ENCODE measurements around the gene RABL2A.
"Not testable (repeated sequence)": the region's sequence is repeated elsewhere in the genome, so short reads cannot be mapped to it uniquely, and the experiment has no call there.

Gene RABL2A

GRCh38 chr2:113621002-113621401 lies 6.1 kb upstream of the RABL2A start:
- DNase-seq: not testable (repeated sequence)

DNA sequence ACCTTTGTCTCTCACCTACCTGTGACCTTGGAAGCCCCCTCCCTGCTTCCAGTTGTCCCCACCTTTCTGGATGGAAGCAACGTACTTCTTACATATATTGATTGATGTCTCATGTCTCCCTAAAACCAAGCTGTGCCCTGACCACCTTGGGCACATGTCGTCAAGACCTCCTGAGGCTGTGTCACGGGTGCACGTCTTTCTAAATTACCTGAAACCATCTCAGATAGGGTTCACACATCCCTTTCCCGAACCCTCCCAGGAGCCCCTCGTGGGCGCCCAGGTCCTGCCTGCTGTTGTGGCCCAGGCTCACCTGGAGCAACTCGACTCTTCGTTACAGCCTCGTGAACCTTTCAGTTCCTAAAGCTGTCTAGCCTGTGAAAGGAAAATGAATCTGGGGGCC lies 1.2 kb upstream of the RABL2A start:
- DNase-seq: not testable (repeated sequence)

GRCh38 chr2:113632849-113633345 lies 5.8 kb downstream of the RABL2A start:
- not testable (repeated sequence) for DNase-seq

DNA sequence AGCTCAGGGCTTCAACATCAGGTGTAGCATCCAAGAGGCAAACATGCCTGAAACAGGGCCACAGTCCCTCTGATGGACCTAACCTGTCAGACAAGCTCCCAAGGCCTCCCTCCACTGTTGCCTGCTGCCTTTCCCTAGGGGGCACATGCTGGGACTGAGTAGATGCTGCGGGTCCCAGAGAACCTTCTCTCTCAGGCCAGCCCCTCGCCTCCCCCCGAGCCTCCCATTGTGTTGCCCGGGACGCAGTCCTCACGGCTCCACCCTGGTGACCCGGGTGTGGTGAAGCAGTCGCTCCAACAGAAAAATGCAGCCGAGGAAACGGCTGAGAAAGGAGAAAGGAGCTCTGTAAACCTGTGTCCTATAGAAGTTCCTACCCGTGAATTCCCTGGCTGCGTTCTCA lies 8.3 kb downstream of the RABL2A start:
- DNase-seq: not testable (repeated sequence)

GRCh38 chr2:113636226-113636625 lies 9.2 kb downstream of the RABL2A start:
- DNase-seq: not testable (repeated sequence)

DNA sequence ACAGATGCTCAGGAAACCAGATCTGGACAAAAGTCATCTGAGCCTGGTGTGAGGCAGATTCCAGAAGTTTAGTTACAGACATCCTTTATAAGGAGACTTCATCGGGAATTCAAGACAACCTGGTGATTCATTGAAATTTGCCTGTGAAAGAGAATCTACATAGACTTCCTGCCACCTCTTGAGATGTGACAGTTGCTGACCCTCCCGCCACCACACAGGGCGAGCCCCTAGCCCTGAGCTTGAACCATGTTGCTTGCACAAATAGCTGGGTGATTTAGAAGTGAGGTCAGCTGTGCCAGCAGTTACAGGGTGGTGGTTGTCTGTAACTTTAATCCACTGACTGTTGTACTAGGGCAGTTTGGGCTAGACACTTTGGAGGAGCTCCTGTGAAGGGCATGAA lies 11.0 kb downstream of the RABL2A start:
- DNase-seq: not testable (repeated sequence)

DNA sequence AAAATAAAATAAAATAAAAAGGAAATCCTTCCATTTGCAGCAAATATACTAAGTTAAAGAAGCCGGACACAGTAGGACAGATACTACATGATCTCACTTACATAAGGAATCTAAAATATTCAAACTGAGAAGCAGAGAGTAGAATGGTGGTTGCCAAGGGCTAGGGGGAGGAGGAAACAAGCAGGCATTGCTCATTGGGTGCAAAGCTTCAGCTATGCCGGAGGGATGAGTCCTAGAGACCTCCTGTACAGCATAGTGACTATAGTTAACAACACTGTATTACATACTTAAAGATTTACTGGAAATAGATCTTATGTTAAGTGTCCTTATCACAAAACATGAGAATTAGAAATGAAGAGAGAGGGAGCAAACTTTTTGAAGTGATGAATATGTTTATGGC lies 19.2 kb downstream of the RABL2A start:
- peak; percentile 25 for DNase-seq

- DNase-seq: not testable (repeated sequence)
Measured at GRCh38 chr2:113650834-113651815, 24.1 kb downstream of the RABL2A start.

GRCh38 chr2:113652599-113652998 lies 25.5 kb downstream of the RABL2A start:
- peak; percentile 6 for DNase-seq

- DNase-seq: not testable (repeated sequence)
Measured at GRCh38 chr2:113656031-113656624, 29.1 kb downstream of the RABL2A start.

- DNase-seq: not testable (repeated sequence)
Measured at GRCh38 chr2:113657735-113658134, 30.7 kb downstream of the RABL2A start.

- DNase-seq: not testable (repeated sequence)
Measured at GRCh38 chr2:113663285-113664060, 36.4 kb downstream of the RABL2A start.

DNA sequence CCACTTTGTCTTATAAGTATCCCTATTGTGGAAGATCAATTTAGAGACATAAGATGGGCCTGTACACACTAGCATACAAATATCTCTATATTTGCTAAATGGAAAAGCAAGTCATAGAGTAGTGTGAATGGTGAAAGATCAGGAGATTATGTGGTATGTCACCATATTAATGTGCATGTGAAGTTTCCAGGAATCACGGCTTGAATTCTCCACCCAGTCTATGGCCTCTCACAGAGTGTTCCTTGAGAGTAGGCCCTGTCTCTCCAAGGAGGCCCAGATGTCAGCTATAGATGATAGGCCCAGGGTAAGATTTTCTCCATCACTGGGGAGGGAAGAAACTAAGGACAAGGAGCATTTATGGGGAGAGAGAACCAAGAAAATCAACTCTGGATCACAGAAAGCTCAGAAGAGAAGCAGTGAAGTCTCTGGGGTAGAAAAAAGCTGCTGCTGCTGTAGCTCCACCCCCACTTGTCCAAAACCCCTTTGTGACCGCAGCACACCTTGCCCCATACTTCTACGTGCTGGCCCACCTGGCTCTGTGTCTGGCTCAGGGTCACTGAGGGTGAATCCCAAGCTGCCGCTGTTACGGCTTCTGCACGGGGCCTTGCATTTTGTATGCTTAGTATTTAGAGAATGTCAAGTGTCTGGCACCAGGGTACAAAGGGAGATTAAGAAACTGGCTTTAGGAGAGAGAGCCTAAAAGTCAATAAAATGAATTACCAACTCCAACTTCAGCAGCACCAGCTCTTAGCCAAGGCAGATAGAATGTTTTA lies 37.9 kb downstream of the RABL2A start:
- DNase-seq: not testable (repeated sequence)

GRCh38 chr2:113669013-113669412 lies 41.9 kb downstream of the RABL2A start:
- DNase-seq: not testable (repeated sequence)

GRCh38 chr2:113672326-113672932 lies 45.4 kb downstream of the RABL2A start:
- no peak for DNase-seq

DNA sequence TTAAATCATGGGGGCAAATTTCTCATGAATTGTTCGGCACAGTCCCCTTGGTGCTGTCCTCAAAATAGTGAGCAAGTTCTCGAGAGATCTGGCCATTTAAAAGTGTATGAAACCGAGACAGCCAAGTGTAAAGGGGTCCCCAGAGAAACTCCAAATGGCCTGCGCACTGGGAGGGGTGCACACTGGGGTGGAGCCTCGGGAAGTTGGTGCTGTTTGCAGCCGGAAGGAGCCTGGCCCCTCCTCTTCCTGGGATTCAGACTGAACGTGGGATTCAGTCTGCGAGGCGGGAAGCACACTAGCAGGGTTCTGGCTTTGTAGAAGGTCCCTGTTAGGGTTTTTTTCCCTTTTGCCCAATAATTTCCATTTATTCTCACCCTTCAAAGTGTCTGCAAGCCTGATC lies 48.8 kb downstream of the RABL2A start:
- no peak for DNase-seq

GRCh38 chr2:113676623-113677266 lies 49.7 kb downstream of the RABL2A start:
- no peak for DNase-seq

- DNase-seq: no peak
Measured at GRCh38 chr2:113677330-113677729, 50.3 kb downstream of the RABL2A start.

GRCh38 chr2:113679457-113679856 lies 52.4 kb downstream of the RABL2A start:
- no peak for DNase-seq

DNA sequence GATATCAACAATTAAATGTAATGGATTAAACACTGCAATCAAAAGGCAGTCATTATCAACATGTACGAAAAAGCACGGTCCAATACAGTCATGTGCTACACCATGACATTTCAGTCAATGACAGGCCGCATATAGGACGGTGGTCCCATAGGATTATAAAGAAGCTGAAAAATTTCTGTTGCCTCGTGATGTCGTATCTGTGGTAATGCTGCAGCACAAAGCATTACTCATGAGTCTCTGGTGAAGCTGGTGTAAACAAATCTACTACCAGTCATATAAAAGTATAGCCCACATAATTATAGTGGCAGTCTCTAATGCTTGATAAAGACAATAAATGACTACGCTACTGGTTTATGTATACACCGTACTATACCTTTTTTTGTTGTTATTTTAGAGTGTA lies 58.4 kb downstream of the RABL2A start:
- DNase-seq: no peak

DNA sequence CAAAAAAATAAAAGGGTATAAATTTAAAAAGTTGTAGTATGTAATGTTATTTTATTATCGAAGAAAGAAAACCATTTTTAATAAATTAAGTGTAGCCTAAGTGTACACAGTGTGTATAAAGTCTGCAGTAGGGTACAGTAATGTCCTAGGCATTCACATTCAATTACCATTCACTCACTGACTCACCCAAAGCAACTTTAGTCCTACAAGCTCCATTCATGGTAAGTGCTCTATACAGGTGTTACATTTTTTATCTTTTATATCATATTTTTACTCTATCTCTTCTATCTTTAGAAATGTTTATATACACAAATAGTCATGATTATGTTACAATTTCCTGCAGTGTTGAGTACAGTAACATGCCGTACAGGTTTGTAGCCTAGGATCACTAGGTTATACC lies 59.5 kb downstream of the RABL2A start:
- no peak for DNase-seq

Data from fibroblast of skin of back (primary cell).